Sigmoid colon (tissue), 7 donors: ENCODE measurements around the gene AVP. TPM values are rescaled to one million over a fixed set of nuclear protein-coding genes. Genes with fewer than 3 reads are reported as not detected.

Experiments
- DNase-seq: peaks from one replicate; pipeline ENCODE4 v3.0.0-alpha.2; 2019
- H3K27ac ChIP-seq, 4 donors: fragments of 200-600 bp; sonication (generic); one replicate each; pipeline ENCODE4 v1.5.1; 2016 to 2019; ENCODE audit warnings: mild to moderate bottlenecking in 1 of 4
- H3K27me3 ChIP-seq, 3 donors: fragments of 200-600 bp; sonication (generic); one replicate each; pipeline ENCODE4 v1.5.1; 2019; ENCODE audit warnings: mild to moderate bottlenecking in 1 of 3
- H3K36me3 ChIP-seq, 4 donors: fragments of 200-600 bp; sonication (generic); one replicate each; pipeline ENCODE4 v1.5.1; 2016 to 2019
- H3K4me1 ChIP-seq, 4 donors: fragments of 200-600 bp; sonication (generic); one replicate each; pipeline ENCODE4 v1.5.1; 2017 to 2019
- H3K4me3 ChIP-seq, 4 donors: fragments of 200-600 bp; sonication (generic); one replicate each; pipeline ENCODE4 v1.5.1; 2017 to 2019; ENCODE audit warnings: mild to moderate bottlenecking in 2 of 4, moderate library complexity in 1 of 4
- H3K9me3 ChIP-seq, 4 donors: fragments of 200-600 bp in 3 of 4; sonication (generic) in 3 of 4; one replicate each; pipeline versions ENCODE4 v1.5.1 to v1.6.1; 2013 to 2019
- CTCF ChIP-seq, 4 experiments: fragments of 450-650 bp in 3 of 4; fragments of 200-600 bp in 1 of 4; IDR thresholded peaks; one replicate each; pipeline ENCODE4 v1.5.1; 2016 to 2019; ENCODE audit warnings: antibody characterized with exemption in 4 of 4, mild to moderate bottlenecking in 3 of 4, moderate library complexity in 2 of 4
- EP300 ChIP-seq, 4 donors: sonication (generic); formaldehyde crosslinking; IDR thresholded peaks; one replicate each; pipeline ENCODE4 v1.6.1; 2017; ENCODE audit warnings: antibody characterized with exemption in 4 of 4
- POLR2A ChIP-seq, 2 donors: fragments of 450-650 bp; IDR thresholded peaks; one replicate each; pipeline ENCODE4 v1.6.1; 2016; ENCODE audit warnings: antibody characterized with exemption in 2 of 2, mild to moderate bottlenecking in 2 of 2, moderate library complexity in 2 of 2
- POLR2AphosphoS5 ChIP-seq, 4 donors: sonication (generic); formaldehyde crosslinking; IDR thresholded peaks; one replicate each; pipeline ENCODE4 v1.6.1; 2017; ENCODE audit warnings: antibody characterized with exemption in 4 of 4
- WGBS, 2 donors: extraction: QIAGEN DNeasy Blood & Tissue Kit; methylation state at CpG; one replicate each; pipeline ENCODE4 v1.1.7; 2013; 5-methylcytosine and 5-hydroxymethylcytosine counted together
- intact Hi-C: fragments of 100-400 bp; cut with DNase I; formaldehyde crosslinking; loops from one replicate; pipeline ENCODE4 v1.15.1; 2023
- polyA plus RNA-seq, 3 donors: library from polyadenylated mRNA; stranded (reverse); fragments of 200-250 nt; gene quantifications; one replicate each; pipeline ENCODE4 v1.2.3, GENCODE V29; 2013
- total RNA-seq, 4 donors: library from RNA; depleted of rRNA; stranded (reverse); fragments of >200 nt; gene quantifications; one replicate each; pipeline ENCODE4 v1.1.0, GENCODE V29; 2016
- donor health status: healthy with polysubstance abuse.
- donor health status: Bipolar disorder and iron deficiency.
- donor health status: healthy.

AVP gene
- not detected for total RNA-seq
- not detected for polyA plus RNA-seq

- H3K27me3 ChIP-seq = peaks cover 19 to 57% (median 35%) of the 10 kb centered on the region in 3 donors
Observed at GRCh38 chr20:3084283-3084985, at the start of gene AVP. Gene AVP (minus strand): TSS chr20:3084724. CDS start chr20:3084674, 50 bp downstream.

GRCh38 chr20:3134151-3134550 is 49.6 kb upstream of the AVP start:
- Histone ChIP-seq H3K9me3 (no peaks in the 10 kb centered on the region), H3K4me1 (peaks cover 0 to 2% (median 0%) of the 10 kb centered on the region in 4 donors), H3K36me3 (peaks cover 0 to 6% (median 0%) of the 10 kb centered on the region in 4 donors), H3K27ac (no peak overlapping the region), H3K4me3 (no peak overlapping the region), H3K27me3 (no peaks in the 10 kb centered on the region)
- no peak for TF ChIP-seq POLR2A (IDR thresholded peaks at IDR 0.05)
- TF ChIP-seq EP300 (IDR thresholded peaks at IDR 0.05) = no peak
- no peak for TF ChIP-seq POLR2AphosphoS5 (IDR thresholded peaks at IDR 0.05)
- TF ChIP-seq CTCF (IDR thresholded peaks at IDR 0.05) = no peak
- DNase-seq = no peak
- intact Hi-C loops = no loop called here
- WGBS, 2 donors = 73 to 82% methylated on average over 3 of the region's 3 CpGs

More at GRCh38 chr20:3084283-3084985, at the start of gene AVP:
- WGBS, 2 donors = 70 to 87% methylated on average over 28 of the region's 28 CpGs
- H3K27ac ChIP-seq = no peak within 1 kb of the TSS
- no peaks in the 10 kb centered on the region for H3K9me3 ChIP-seq
- no peak within 1 kb of the TSS for H3K4me3 ChIP-seq
- no peak for DNase-seq
- peaks cover 0 to 18% (median 12%) of the 10 kb centered on the region in 4 donors for H3K4me1 ChIP-seq
- no peak for TF ChIP-seq POLR2AphosphoS5 (IDR thresholded peaks at IDR 0.05)
- intact Hi-C loops = no loop called here
- H3K36me3 ChIP-seq = no peaks in the 10 kb centered on the region

- intact Hi-C loops = no loop called here
- no peak for TF ChIP-seq EP300 (IDR thresholded peaks at IDR 0.05)
- TF ChIP-seq POLR2AphosphoS5 (IDR thresholded peaks at IDR 0.05) = no peak
- TF ChIP-seq POLR2A (IDR thresholded peaks at IDR 0.05) = no peak
- TF ChIP-seq CTCF (IDR thresholded peaks at IDR 0.05) = no peak
- H3K27me3 ChIP-seq = no peaks in the 10 kb centered on the region
- WGBS, 2 donors = 93 to 96% methylated on average over 2 of the region's 2 CpGs
- H3K9me3 ChIP-seq = no peaks in the 10 kb centered on the region
- H3K4me3 ChIP-seq = no peak overlapping the region
- no peak overlapping the region for H3K27ac ChIP-seq
- DNase-seq = no peak
- peaks cover 0 to 9% (median 2%) of the 10 kb centered on the region in 4 donors for H3K4me1 ChIP-seq
- H3K36me3 ChIP-seq = peaks cover 0 to 6% (median 0%) of the 10 kb centered on the region in 4 donors
Observed at GRCh38 chr20:3133155-3133554, 48.6 kb upstream of the AVP start.

GRCh38 chr20:3130051-3130600 is 45.6 kb upstream of the AVP start:
- DNase-seq = no peak
- Histone ChIP-seq H3K27ac (no peak overlapping the region), H3K9me3 (no peaks in the 10 kb centered on the region), H3K4me1 (peaks cover 0 to 21% (median 8%) of the 10 kb centered on the region in 4 donors), H3K27me3 (no peaks in the 10 kb centered on the region), H3K36me3 (no peaks in the 10 kb centered on the region), H3K4me3 (no peak overlapping the region)
- 92 to 97% methylated on average over 2 of the region's 2 CpGs for WGBS, 2 donors
- TF ChIP-seq CTCF (IDR thresholded peaks at IDR 0.05) (no peak), POLR2AphosphoS5 (IDR thresholded peaks at IDR 0.05) (no peak), POLR2A (IDR thresholded peaks at IDR 0.05) (no peak), EP300 (IDR thresholded peaks at IDR 0.05) (no peak)
- intact Hi-C loops = no loop called here

- no peak for TF ChIP-seq POLR2A (IDR thresholded peaks at IDR 0.05)
- no peak for TF ChIP-seq CTCF (IDR thresholded peaks at IDR 0.05)
- no peak for TF ChIP-seq EP300 (IDR thresholded peaks at IDR 0.05)
- Histone ChIP-seq H3K27me3 (no peaks in the 10 kb centered on the region), H3K4me1 (peaks cover 0 to 21% (median 8%) of the 10 kb centered on the region in 4 donors), H3K4me3 (no peak overlapping the region), H3K9me3 (no peaks in the 10 kb centered on the region), H3K27ac (no peak overlapping the region), H3K36me3 (no peaks in the 10 kb centered on the region)
- intact Hi-C loops = no loop called here
- WGBS, 2 donors = 84 to 89% methylated on average over 4 of the region's 4 CpGs
- no peak for DNase-seq
Observed at GRCh38 chr20:3129094-3129493, 44.6 kb upstream of the AVP start.
